Measurements from ENCODE around the gene FAM124A. TPM values are rescaled to one million over a fixed set of nuclear protein-coding genes. Genes with fewer than 3 reads are reported as not detected.

Gene FAM124A
- total RNA-seq, 1 experiment from 2014 or later: 1.1 TPM

- ATAC-seq (no peak), DNase-seq (ENCODE audit: low read depth, low spot score) (no peak)
- no peak overlapping the region for H3K4me3 ChIP-seq (ENCODE audit: low read depth in 2 of 2, low read length in 2 of 2)
- no peaks in the 10 kb centered on the region for H3K4me1 ChIP-seq (ENCODE audit: control insufficient read depth, insufficient read depth, low read length)
- H3K9me3 ChIP-seq (ENCODE audit: control insufficient read depth, insufficient read depth, low read depth, low read length): no peaks in the 10 kb centered on the region
- no peaks in the 10 kb centered on the region for H3K36me3 ChIP-seq (ENCODE audit: control insufficient read depth, insufficient read depth, low read length)
- TF ChIP-seq REST (IDR thresholded peaks at IDR 0.05; ENCODE audit: insufficient read depth in 1 of 2, low read depth in 2 of 2, low read length in 1 of 2) (no peak), POLR2AphosphoS5 (IDR thresholded peaks at IDR 0.05; ENCODE audit: low read depth, low read length) (no peak), CTCF (IDR thresholded peaks at IDR 0.05) (no peak), TCF7L2 (IDR thresholded peaks at IDR 0.05; ENCODE audit: low read depth, low read length) (no peak), SIN3A (IDR thresholded peaks at IDR 0.05; ENCODE audit: borderline replicate concordance, insufficient read depth, low read depth, low read length) (no peak)
- no TSS peak for BruUV-seq (replicated peaks)
- ChIA-PET CTCF (no interaction called here), POLR2A (no interaction called here)
- no peaks in the 10 kb centered on the region for H3K27me3 ChIP-seq (ENCODE audit: control insufficient read depth, insufficient read depth, low read length)
- in situ Hi-C loops (cut with HindIII; ENCODE audit: low pct_unique_long_range_greater_than_20kb, low sequenced_read_pairs): no loop called here
- no peak overlapping the region for H3K27ac ChIP-seq (ENCODE audit: low read length)
- intact Hi-C loops (cut with micrococcal nuclease; ENCODE audit: unreplicated experiment): no loop called here
These were observed 99.6 kb downstream of the FAM124A start for GRCh38 chr13:51321836-51322235.

- DNase-seq (ENCODE audit: low read depth, low spot score) (no peak), ATAC-seq (no peak)
- Histone ChIP-seq H3K27ac (ENCODE audit: low read length) (no peak overlapping the region), H3K27me3 (ENCODE audit: control insufficient read depth, insufficient read depth, low read length) (no peaks in the 10 kb centered on the region), H3K9me3 (ENCODE audit: control insufficient read depth, insufficient read depth, low read depth, low read length) (no peaks in the 10 kb centered on the region), H3K4me3 (ENCODE audit: low read depth in 2 of 2, low read length in 2 of 2) (no peak overlapping the region), H3K36me3 (ENCODE audit: control insufficient read depth, insufficient read depth, low read length) (no peaks in the 10 kb centered on the region), H3K4me1 (ENCODE audit: control insufficient read depth, insufficient read depth, low read length) (no peaks in the 10 kb centered on the region)
- ChIA-PET POLR2A (no interaction called here), CTCF (no interaction called here)
- intact Hi-C loops (cut with micrococcal nuclease; ENCODE audit: unreplicated experiment): no loop called here
- no TSS peak for BruUV-seq (replicated peaks)
- in situ Hi-C loops (cut with HindIII; ENCODE audit: low pct_unique_long_range_greater_than_20kb, low sequenced_read_pairs): no loop called here
- TF ChIP-seq CTCF (IDR thresholded peaks at IDR 0.05) (no peak), TCF7L2 (IDR thresholded peaks at IDR 0.05; ENCODE audit: low read depth, low read length) (no peak), REST (IDR thresholded peaks at IDR 0.05; ENCODE audit: insufficient read depth in 1 of 2, low read depth in 2 of 2, low read length in 1 of 2) (no peak), SIN3A (IDR thresholded peaks at IDR 0.05; ENCODE audit: borderline replicate concordance, insufficient read depth, low read depth, low read length) (no peak), POLR2AphosphoS5 (IDR thresholded peaks at IDR 0.05; ENCODE audit: low read depth, low read length) (no peak)
These were observed 100.6 kb downstream of the FAM124A start for GRCh38 chr13:51322826-51323225.

All from Panc1 (cell line).